Stomach smooth muscle (tissue), 2 donors: ENCODE measurements around the gene PTPRG.
A peak's percentile ranks its signal among the peaks of the same experiment; 100 is the strongest.

ENCODE experiments used
- H3K27ac ChIP-seq: one replicate; pipeline ENCODE4 v1.7.0; 2013; ENCODE audit warnings: mild to moderate bottlenecking, low read length, inconsistent platforms
- H3K27me3 ChIP-seq, 2 donors: one replicate each; pipeline ENCODE4 v1.7.0; 2013; ENCODE audit warnings: low read length in 2 of 2; ENCODE audit not compliant: insufficient read depth in 2 of 2, control insufficient read depth in 1 of 2
- H3K36me3 ChIP-seq, 2 donors: one replicate each; pipeline ENCODE4 v1.7.0; 2013; ENCODE audit warnings: low read length in 2 of 2; ENCODE audit not compliant: control insufficient read depth in 2 of 2, insufficient read depth in 2 of 2
- H3K4me1 ChIP-seq: one replicate; pipeline ENCODE4 v1.7.0; 2013; ENCODE audit warnings: low read length; ENCODE audit not compliant: control insufficient read depth, insufficient read depth
- H3K4me3 ChIP-seq, 2 donors: one replicate each; pipeline ENCODE4 v1.7.0; 2013; ENCODE audit warnings: low read length in 2 of 2
- H3K9ac ChIP-seq, 2 donors: one replicate each; pipeline ENCODE4 v1.7.0; 2013; ENCODE audit warnings: low read length in 2 of 2, mild to moderate bottlenecking in 1 of 2
- H3K9me3 ChIP-seq, 2 donors: one replicate each; pipeline ENCODE4 v1.7.0; 2013; ENCODE audit warnings: low read length in 2 of 2; ENCODE audit not compliant: control insufficient read depth in 2 of 2
- donor health status: healthy.
- donor health status: Pancreatic carcinoma.

PTPRG gene

DNA sequence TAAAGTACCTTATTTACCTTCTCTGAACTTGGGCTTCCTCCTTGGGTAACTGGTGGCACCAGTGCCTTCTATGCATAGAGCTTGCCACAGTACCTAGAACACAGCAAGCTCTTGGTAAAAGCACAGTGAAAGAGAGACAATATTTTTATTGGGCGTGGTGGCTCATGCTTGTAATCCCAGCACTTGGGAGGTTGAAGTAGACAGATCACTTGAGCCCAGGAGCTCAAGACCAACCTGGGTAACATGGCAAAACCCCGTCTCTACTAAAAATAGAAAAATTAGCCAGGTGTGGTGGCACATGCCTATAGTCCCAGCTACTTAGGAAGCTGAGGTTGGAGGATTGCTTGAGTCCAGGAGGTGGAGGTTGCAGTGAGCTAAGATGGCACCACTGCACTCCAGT lies 285.1 kb downstream of the PTPRG start:
- Histone ChIP-seq H3K9me3 (no peaks in the 10 kb centered on the region), H3K27ac (no peak overlapping the region), H3K4me3 (no peak overlapping the region), H3K27me3 (no peaks in the 10 kb centered on the region), H3K36me3 (no peaks in the 10 kb centered on the region), H3K9ac (no peak overlapping the region), H3K4me1 (peaks cover 15% of the 10 kb centered on the region)

DNA sequence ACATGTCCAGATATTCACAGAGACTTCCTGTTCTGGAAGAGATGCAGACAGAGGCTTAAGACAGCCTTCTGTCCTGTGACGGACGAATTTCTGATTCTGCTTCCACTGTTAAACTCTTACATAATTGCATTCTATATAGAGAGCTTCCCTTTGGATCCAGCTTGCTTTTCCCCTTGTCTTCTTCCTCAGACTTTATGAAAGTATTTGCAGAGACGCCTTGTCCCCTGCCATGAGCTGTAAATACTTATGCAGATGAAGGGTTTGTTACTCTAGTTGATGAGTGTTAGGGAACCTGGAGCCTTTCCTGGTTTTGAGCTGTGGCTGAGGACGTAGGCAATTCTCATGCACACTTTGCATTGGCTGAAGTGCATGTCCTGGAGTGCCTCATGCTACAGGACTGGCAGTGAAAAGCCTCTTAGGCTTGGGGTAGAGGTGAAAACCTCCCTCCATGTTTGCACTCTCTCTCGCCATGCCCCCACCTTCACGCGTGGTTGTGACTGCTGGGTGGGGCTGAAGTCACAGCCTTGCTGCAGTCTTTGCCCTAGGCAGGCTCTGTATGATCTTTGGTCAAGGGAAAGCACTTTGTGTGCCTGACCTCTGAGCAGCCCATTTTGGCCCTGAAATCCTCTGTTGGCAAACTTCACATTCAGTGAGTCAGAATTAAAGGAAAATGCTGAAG lies 286.6 kb downstream of the PTPRG start:
- H3K4me3 ChIP-seq, result peak overlapping the region in 1 of 2 donors; percentile 50
- no peak overlapping the region for H3K9ac ChIP-seq

DNA sequence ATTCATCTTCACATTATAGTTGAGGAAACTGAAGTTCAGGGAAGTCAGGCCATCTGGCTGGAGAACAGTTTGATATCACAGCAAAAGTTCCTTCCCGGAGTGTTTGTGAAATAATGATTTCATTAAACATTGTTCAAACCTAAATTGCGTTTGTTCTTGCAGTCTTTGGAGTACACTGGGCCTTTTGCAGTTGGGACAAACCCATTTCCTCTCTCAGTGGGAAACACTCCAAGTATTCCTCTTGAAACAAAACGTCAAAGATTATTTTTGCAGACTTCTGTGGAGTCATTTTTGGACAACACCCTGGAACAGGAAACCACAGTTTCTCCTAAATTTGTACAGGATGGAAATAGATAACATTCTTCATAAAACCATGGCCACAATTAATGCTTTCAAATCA lies 287.5 kb downstream of the PTPRG start:
- H3K27ac ChIP-seq, result peak overlapping the region; percentile 72
- H3K9ac ChIP-seq, result no peak overlapping the region
- H3K27me3 ChIP-seq, result no peaks in the 10 kb centered on the region
- peaks cover 12% of the 10 kb centered on the region for H3K4me1 ChIP-seq
- no peaks in the 10 kb centered on the region for H3K36me3 ChIP-seq
- no peaks in the 10 kb centered on the region for H3K9me3 ChIP-seq
- no peak overlapping the region for H3K4me3 ChIP-seq

More for the DNA sequence above, 286.6 kb downstream of the PTPRG start:
- Histone ChIP-seq H3K27ac (peak overlapping the region; percentile 72), H3K27me3 (no peaks in the 10 kb centered on the region), H3K9me3 (no peaks in the 10 kb centered on the region), H3K36me3 (no peaks in the 10 kb centered on the region), H3K4me1 (peaks cover 12% of the 10 kb centered on the region)

DNA sequence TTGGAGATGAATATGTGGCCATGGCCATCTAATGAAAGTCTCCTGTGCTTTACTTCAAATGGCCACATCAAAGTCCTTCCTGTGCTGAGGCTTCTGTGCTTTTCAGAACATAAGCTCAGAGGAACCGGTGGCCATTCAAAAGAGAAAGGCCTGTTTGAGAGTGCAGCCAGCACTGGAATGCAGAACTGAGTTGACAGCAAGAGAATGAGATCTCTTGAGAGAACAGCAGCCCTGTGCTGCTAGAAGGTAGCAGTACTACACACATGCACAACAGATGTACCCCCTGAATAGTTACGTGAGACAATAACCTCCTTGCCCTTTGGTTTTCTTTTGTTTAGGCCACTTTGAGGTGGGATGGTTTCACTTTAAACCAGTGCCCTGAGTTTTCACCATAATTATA lies 292.5 kb downstream of the PTPRG start:
- no peaks in the 10 kb centered on the region for H3K9me3 ChIP-seq
- no peaks in the 10 kb centered on the region for H3K27me3 ChIP-seq
- no peak overlapping the region for H3K9ac ChIP-seq
- H3K36me3 ChIP-seq, result no peaks in the 10 kb centered on the region
- H3K27ac ChIP-seq, result no peak overlapping the region
- no peak overlapping the region for H3K4me3 ChIP-seq
- H3K4me1 ChIP-seq, result no peaks in the 10 kb centered on the region

DNA sequence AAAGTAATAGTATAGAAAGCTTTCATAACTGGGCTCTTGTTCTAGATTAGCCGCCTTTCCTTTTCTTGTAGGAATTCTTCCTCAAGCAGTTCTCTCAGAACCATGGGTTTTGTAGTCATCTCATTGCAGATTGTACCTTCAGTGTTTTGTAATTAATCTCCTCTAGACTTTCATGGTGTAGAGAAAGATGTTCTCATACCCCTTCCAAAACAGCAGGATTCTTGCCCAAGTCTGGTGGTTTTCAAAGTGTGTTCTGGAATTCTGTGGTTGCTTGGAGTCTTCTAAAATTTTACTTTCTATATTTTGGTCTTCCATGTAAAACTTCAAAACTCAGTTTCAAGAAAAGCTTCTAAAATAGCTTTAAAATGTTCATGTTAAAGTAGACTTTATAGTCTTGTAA lies 293.8 kb downstream of the PTPRG start:
- Histone ChIP-seq H3K36me3 (no peaks in the 10 kb centered on the region), H3K9ac (no peak overlapping the region), H3K27me3 (no peaks in the 10 kb centered on the region), H3K4me1 (no peaks in the 10 kb centered on the region), H3K4me3 (no peak overlapping the region), H3K9me3 (no peaks in the 10 kb centered on the region), H3K27ac (no peak overlapping the region)

DNA sequence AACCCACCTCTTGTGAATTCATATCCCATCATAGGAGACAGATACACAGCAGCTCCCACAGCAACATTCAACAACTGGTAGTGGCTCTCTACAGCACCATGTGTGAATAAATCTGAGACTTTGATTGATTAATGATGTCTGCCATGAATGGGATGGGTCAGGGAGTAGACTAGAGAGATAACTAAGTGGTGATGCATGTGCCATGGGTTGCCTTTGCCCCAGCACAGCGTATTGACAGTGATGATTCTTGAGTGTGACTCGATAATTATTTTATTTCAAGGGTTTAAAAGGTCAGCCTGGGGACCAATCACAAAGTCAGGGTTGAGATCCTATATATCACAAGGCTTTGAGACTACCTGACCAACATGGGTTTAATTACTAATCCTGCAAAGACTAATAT lies 295.9 kb downstream of the PTPRG start:
- Histone ChIP-seq H3K27ac (no peak overlapping the region), H3K4me1 (peaks cover 5% of the 10 kb centered on the region), H3K9me3 (no peaks in the 10 kb centered on the region), H3K27me3 (no peaks in the 10 kb centered on the region), H3K4me3 (no peak overlapping the region), H3K36me3 (no peaks in the 10 kb centered on the region), H3K9ac (no peak overlapping the region)

DNA sequence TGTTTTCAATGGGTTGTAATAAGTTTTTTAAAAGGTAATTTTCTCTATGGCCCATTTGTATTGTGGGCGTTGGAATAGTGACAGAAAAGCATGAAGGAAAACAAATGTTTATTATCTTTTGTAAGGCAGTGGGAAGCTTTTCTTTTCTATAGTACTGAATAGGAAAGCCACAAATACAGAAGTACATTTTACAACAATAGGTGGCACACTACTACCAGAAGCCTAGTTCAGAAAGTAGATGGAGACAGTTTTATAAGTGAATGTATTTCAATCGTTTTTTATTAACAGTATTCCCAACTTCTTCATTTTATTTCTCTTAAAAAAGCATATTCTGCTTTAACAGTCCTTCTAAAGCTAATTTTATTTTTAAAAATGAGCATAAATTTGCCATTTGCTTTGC lies 296.7 kb downstream of the PTPRG start:
- Histone ChIP-seq H3K4me3 (no peak overlapping the region), H3K9me3 (no peaks in the 10 kb centered on the region), H3K27me3 (no peaks in the 10 kb centered on the region), H3K9ac (no peak overlapping the region), H3K4me1 (peaks cover 12% of the 10 kb centered on the region), H3K27ac (no peak overlapping the region), H3K36me3 (no peaks in the 10 kb centered on the region)

DNA sequence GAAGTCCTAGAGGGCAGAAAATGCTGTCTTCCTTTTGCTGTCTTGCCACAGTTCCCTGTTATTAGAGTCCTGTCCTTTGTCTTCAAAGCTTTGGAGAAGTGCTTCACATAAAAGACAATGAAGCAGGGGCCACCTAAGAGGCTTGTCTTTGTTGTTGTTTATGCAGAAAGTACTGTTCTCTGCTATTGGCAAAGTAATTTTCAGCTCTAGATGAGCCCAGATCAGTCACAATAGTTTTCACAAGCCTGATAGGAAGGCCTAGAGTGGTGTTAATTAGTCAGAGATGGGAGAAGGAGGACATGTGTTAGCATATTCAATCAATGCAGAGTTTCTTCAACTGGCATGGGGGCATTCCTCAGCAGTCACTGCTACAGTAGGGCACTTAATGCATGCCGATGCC lies 300.0 kb downstream of the PTPRG start:
- Histone ChIP-seq H3K4me3 (no peak overlapping the region), H3K4me1 (peaks cover 31% of the 10 kb centered on the region), H3K27ac (no peak overlapping the region), H3K9me3 (no peaks in the 10 kb centered on the region), H3K9ac (no peak overlapping the region), H3K27me3 (no peaks in the 10 kb centered on the region), H3K36me3 (no peaks in the 10 kb centered on the region)

DNA sequence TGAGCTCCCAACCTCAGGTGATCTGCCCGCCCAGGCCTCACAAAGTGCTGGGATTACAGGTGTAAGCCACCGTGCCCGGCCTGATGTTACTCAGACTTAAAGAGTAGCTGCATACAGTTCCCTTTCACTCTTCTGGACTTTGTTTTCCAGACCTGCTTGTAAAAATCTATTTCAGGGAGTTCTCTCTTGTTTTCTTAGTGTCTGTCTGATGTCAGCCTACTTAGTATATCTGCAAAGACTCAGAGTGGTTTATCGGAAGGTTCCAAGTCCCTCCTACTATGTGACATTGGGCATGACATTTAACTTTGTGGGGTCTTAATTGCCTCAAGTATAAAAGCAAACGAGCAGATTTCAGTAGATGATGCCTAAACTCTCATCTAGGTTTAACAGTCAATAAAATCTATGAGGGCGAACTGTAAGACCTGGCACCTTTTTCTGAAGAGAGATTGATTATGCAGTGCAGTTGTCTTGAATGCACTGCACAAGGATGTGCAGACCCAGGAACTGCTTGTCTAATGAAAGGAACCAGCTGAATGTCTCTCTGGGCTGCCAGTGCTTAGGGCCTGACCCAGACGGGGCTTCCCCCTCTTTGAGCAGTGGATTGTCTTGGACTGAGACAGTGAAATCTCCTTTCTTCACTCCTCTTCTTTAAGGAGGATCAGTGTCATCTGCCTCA lies 301.4 kb downstream of the PTPRG start:
- Histone ChIP-seq H3K9me3 (no peaks in the 10 kb centered on the region), H3K27ac (peak overlapping the region; percentile 24), H3K27me3 (no peaks in the 10 kb centered on the region), H3K9ac (no peak overlapping the region), H3K4me3 (peak overlapping the region in 1 of 2 donors; percentile 5), H3K36me3 (no peaks in the 10 kb centered on the region), H3K4me1 (peaks cover 31% of the 10 kb centered on the region)

DNA sequence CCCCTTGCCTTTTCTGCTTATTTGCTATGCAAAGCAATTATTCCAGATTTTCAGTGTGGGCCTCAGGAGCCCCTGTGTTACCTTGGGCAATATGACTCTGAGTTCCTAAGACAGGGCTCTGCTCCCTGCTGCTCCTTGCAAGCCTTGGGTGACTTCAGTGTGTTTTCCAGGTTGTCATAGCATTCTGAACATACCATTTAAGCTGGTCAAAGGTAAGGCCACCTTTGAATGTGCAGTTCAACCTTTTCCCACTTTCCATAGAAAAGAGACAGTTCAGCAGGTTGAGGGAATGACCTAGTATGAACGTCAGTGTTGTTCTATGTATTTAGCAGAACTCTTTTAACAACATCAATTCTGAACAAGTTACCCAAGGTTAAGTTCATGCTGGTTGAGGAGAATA lies 302.2 kb downstream of the PTPRG start:
- Histone ChIP-seq H3K27ac (no peak overlapping the region), H3K4me1 (peaks cover 31% of the 10 kb centered on the region), H3K27me3 (no peaks in the 10 kb centered on the region), H3K36me3 (no peaks in the 10 kb centered on the region), H3K9me3 (no peaks in the 10 kb centered on the region), H3K9ac (no peak overlapping the region), H3K4me3 (no peak overlapping the region)

DNA sequence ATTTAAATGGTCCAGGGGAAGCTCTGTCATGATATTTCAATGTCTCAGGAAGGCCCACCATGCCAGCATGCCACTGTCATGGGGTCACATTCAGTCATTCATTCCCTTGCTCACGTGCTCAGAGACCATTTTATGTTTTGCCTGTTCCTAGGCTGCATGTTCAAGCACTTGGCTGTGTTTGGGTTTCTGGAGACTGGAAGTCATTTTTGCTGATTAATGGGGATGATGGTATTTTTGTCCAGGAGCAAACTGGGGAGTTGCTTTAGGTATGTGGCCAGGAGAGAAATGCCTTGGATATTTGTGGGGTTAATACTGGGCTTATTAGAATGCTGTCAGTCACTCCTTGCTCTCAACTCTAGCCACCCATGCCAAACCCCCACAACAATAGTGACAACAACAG lies 303.5 kb downstream of the PTPRG start:
- no peak overlapping the region for H3K27ac ChIP-seq
- peaks cover 35% of the 10 kb centered on the region for H3K4me1 ChIP-seq

More for the DNA sequence above, 303.5 kb downstream of the PTPRG start:
- H3K36me3 ChIP-seq, result no peaks in the 10 kb centered on the region
- H3K9ac ChIP-seq, result no peak overlapping the region
- no peaks in the 10 kb centered on the region for H3K27me3 ChIP-seq
- H3K4me3 ChIP-seq, result no peak overlapping the region
- H3K9me3 ChIP-seq, result no peaks in the 10 kb centered on the region
